IMR-90 (cell line): ENCODE results near the gene TNPO1. TPM values are rescaled to one million over a fixed set of nuclear protein-coding genes. Genes with fewer than 3 reads are reported as not detected.

Experiments used
- ATAC-seq: fragments of 200-7000 bp; cut with Tn5 transposase; 2 replicates; pipeline ENCODE4 v1.9.1; 2020; ENCODE audit warnings: low read depth, mild to moderate bottlenecking, moderate library complexity
- BruUV-seq: library from RNA; stranded (reverse); fragments of 400-500 nt; replicated peaks from 2 replicates; lab custom pipeline; 2021; lab: Mats Ljungman, UMichigan
- CTCF ChIA-PET: fragments of 300-600 bp; formaldehyde crosslinking; extraction: SDS; loops from one replicate; lab custom pipeline; 2021; ENCODE audit warnings: antibody characterized with exemption; lab: Yijun Ruan, JAX
- POLR2A ChIA-PET: fragments of 300-600 bp; sonication (Branson Sonifier 250); formaldehyde crosslinking; loops from one replicate; lab custom pipeline; 2022; ENCODE audit warnings: antibody characterized with exemption; ENCODE audit not compliant: unreplicated experiment; lab: Charles Lee
- DNase-seq: peaks from one replicate; pipeline ENCODE4 v3.0.0; 2013
- H2AFZ ChIP-seq: replicated peaks from 2 replicates; pipeline ENCODE3; 2013; ENCODE audit warnings: low read length, mild to moderate bottlenecking; ENCODE audit not compliant: poor library complexity
- H2AK5ac ChIP-seq: 2 replicates; pipeline ENCODE4 v1.6.1; 2013; ENCODE audit warnings: low read depth, low read length, inconsistent platforms
- H2AK9ac ChIP-seq: replicated peaks from 2 replicates; pipeline ENCODE3; 2013; ENCODE audit warnings: mild to moderate bottlenecking, low read depth, low read length, moderate library complexity; ENCODE audit not compliant: poor library complexity
- H2BK120ac ChIP-seq: 2 replicates; pipeline ENCODE4 v1.6.1; 2013; ENCODE audit warnings: low read depth, low read length, inconsistent platforms
- H2BK15ac ChIP-seq: 3 replicates; pipeline ENCODE4 v1.6.1; 2013; ENCODE audit warnings: low read depth, low read length, inconsistent platforms
- H2BK20ac ChIP-seq: 2 replicates; pipeline ENCODE4 v1.6.1; 2013; ENCODE audit warnings: low read depth, mild to moderate bottlenecking, inconsistent platforms, low read length, moderate library complexity
- H2BK5ac ChIP-seq: 2 replicates; pipeline ENCODE4 v1.6.1; 2013; ENCODE audit warnings: mild to moderate bottlenecking, low read depth, low read length, inconsistent platforms; ENCODE audit not compliant: poor library complexity, severe bottlenecking
- H3K14ac ChIP-seq: replicated peaks from 2 replicates; pipeline ENCODE4 v1.6.1; 2013; ENCODE audit warnings: low read depth, low read length, inconsistent platforms
- H3K18ac ChIP-seq: 2 replicates; pipeline ENCODE4 v1.6.1; 2013; ENCODE audit warnings: low read depth, low read length, control low read depth
- H3K23ac ChIP-seq: 2 replicates; pipeline ENCODE4 v1.6.1; 2013; ENCODE audit warnings: low read depth, low read length, inconsistent platforms
- H3K27ac ChIP-seq: 2 replicates; pipeline ENCODE4 v1.5.1; 2013; ENCODE audit warnings: mild to moderate bottlenecking, control low read depth, low read length; ENCODE audit not compliant: insufficient read depth
- H3K27me3 ChIP-seq: 2 replicates; pipeline ENCODE4 v1.6.1; 2013; ENCODE audit warnings: low read length; ENCODE audit not compliant: control insufficient read depth, insufficient read depth
- H3K36me3 ChIP-seq: 2 replicates; pipeline ENCODE4 v1.6.1; 2013; ENCODE audit warnings: low read length, mixed read lengths; ENCODE audit not compliant: control insufficient read depth, insufficient read depth
- H3K4ac ChIP-seq: 2 replicates; pipeline ENCODE4 v1.6.1; 2013; ENCODE audit warnings: low read depth, low read length, inconsistent platforms
- H3K4me1 ChIP-seq: 2 replicates; pipeline ENCODE4 v1.6.1; 2013; ENCODE audit warnings: low read length, mixed read lengths; ENCODE audit not compliant: control insufficient read depth, insufficient read depth
- H3K4me2 ChIP-seq: 2 replicates; pipeline ENCODE4 v1.6.1; 2013; ENCODE audit warnings: low read depth, mild to moderate bottlenecking, control low read depth, low read length, moderate library complexity
- H3K4me3 ChIP-seq: 2 replicates; pipeline ENCODE4 v1.5.1; 2013; ENCODE audit warnings: low read depth, mild to moderate bottlenecking, control low read depth, low read length, moderate library complexity; ENCODE audit not compliant: insufficient read depth
- H3K56ac ChIP-seq: 2 replicates; pipeline ENCODE4 v1.6.1; 2013; ENCODE audit warnings: low read length, inconsistent platforms; ENCODE audit not compliant: insufficient read depth; ENCODE audit errors: extremely low read depth
- H3K79me1 ChIP-seq, 2 experiments: 2 replicates each; pipeline ENCODE4 v1.6.1; 2013; ENCODE audit warnings: low read length in 2 of 2, inconsistent platforms in 1 of 2, low read depth in 1 of 2
- H3K9ac ChIP-seq: 2 replicates; pipeline ENCODE4 v1.6.1; 2013; ENCODE audit warnings: low read depth, low read length, control low read depth
- H3K9me1 ChIP-seq: 2 replicates; pipeline ENCODE4 v1.6.1; 2013; ENCODE audit warnings: low read length, inconsistent platforms; ENCODE audit not compliant: insufficient read depth
- H3K9me3 ChIP-seq: 2 replicates; pipeline ENCODE4 v1.6.1; 2013; ENCODE audit warnings: low read length; ENCODE audit not compliant: control insufficient read depth, insufficient read depth
- H4K20me1 ChIP-seq: 2 replicates; pipeline ENCODE4 v1.6.1; 2013; ENCODE audit warnings: low read length, inconsistent platforms; ENCODE audit not compliant: insufficient read depth
- H4K5ac ChIP-seq: 2 replicates; pipeline ENCODE4 v1.6.1; 2013; ENCODE audit warnings: mild to moderate bottlenecking, low read depth, low read length, control low read depth
- H4K8ac ChIP-seq, 2 experiments: 2 replicates each; pipeline ENCODE4 v1.6.1; 2013; ENCODE audit warnings: low read depth in 2 of 2, low read length in 2 of 2, control low read depth in 1 of 2, inconsistent platforms in 1 of 2
- H4K91ac ChIP-seq: 2 replicates; pipeline ENCODE4 v1.6.1; 2013; ENCODE audit warnings: low read depth, low read length, inconsistent platforms; ENCODE audit not compliant: insufficient read depth
- BHLHE40 ChIP-seq: fragments of 150-350 bp; IDR thresholded peaks from 2 replicates; pipeline ENCODE4 v1.6.1; 2016; ENCODE audit warnings: mild to moderate bottlenecking, low read depth, low read length
- CEBPB ChIP-seq: IDR thresholded peaks from 2 replicates; pipeline ENCODE4 v1.6.1; 2012; ENCODE audit warnings: low read depth, low read length, improper control_type of control experiment
- CHD1 ChIP-seq: IDR thresholded peaks from 2 replicates; pipeline ENCODE4 v1.6.1; 2012; ENCODE audit warnings: low read depth, low read length, improper control_type of control experiment
- CTCF ChIP-seq: conservative IDR thresholded peaks from 2 replicates; pipeline ENCODE4 v1.5.1; 2012; ENCODE audit warnings: mild to moderate bottlenecking, low read depth, low read length, improper control_type of control experiment
- ELK1 ChIP-seq: fragments of 150-350 bp; IDR thresholded peaks from 2 replicates; pipeline ENCODE4 v1.6.1; 2016; ENCODE audit warnings: low read depth, mild to moderate bottlenecking, low read length, moderate library complexity, borderline replicate concordance
- FOS ChIP-seq: fragments of 150-350 bp; IDR thresholded peaks from 2 replicates; pipeline ENCODE4 v1.6.1; 2016; ENCODE audit warnings: low read depth, low read length
- MAFK ChIP-seq: IDR thresholded peaks from 2 replicates; pipeline ENCODE4 v1.6.1; 2012; ENCODE audit warnings: low read depth, low read length, improper control_type of control experiment
- MAZ ChIP-seq: IDR thresholded peaks from 2 replicates; pipeline ENCODE4 v1.6.1; 2012; ENCODE audit warnings: low read depth, mild to moderate bottlenecking, low read length, improper control_type of control experiment, moderate library complexity, borderline replicate concordance
- MXI1 ChIP-seq: IDR thresholded peaks from 2 replicates; pipeline ENCODE4 v1.6.1; 2012; ENCODE audit warnings: low read depth, mild to moderate bottlenecking, low read length, moderate library complexity, borderline replicate concordance
- NFE2L2 ChIP-seq: fragments of 150-350 bp; IDR thresholded peaks from 2 replicates; pipeline ENCODE4 v1.6.1; 2016; ENCODE audit warnings: low read depth, mild to moderate bottlenecking, low read length
- POLR2A ChIP-seq: IDR thresholded peaks from 2 replicates; pipeline ENCODE4 v1.6.1; 2012; ENCODE audit warnings: mild to moderate bottlenecking, low read depth, low read length
- RAD21 ChIP-seq: IDR thresholded peaks from 2 replicates; pipeline ENCODE4 v1.6.1; 2012; ENCODE audit warnings: low read length, improper control_type of control experiment
- RCOR1 ChIP-seq: IDR thresholded peaks from 2 replicates; pipeline ENCODE4 v1.6.1; 2012; ENCODE audit warnings: mild to moderate bottlenecking, low read length, improper control_type of control experiment; ENCODE audit not compliant: insufficient replicate concordance
- RFX5 ChIP-seq: IDR thresholded peaks from 2 replicates; pipeline ENCODE4 v1.8.0; 2012; ENCODE audit warnings: low read depth, mild to moderate bottlenecking, low read length, moderate library complexity
- SMC3 ChIP-seq: fragments of 150-350 bp; IDR thresholded peaks from 2 replicates; pipeline ENCODE4 v1.6.1; 2016; ENCODE audit warnings: low read depth, mild to moderate bottlenecking, antibody characterized with exemption, low read length, moderate library complexity
- USF2 ChIP-seq: fragments of 150-350 bp; IDR thresholded peaks from 2 replicates; pipeline ENCODE4 v1.6.1; 2017; ENCODE audit warnings: mild to moderate bottlenecking, antibody characterized with exemption, low read length, low read depth
- WGBS, 2 experiments: methylation state at CpG; one replicate each; pipeline versions ENCODE4 v1.1.5 to v1.1.7; 2013; ENCODE audit warnings: missing lambda C conversion rate in 2 of 2; ENCODE audit not compliant: insufficient read length in 1 of 2; ENCODE audit errors: extremely low coverage in 2 of 2; 5-methylcytosine and 5-hydroxymethylcytosine counted together
- dilution Hi-C: fragments of 300-500 bp; cut with HindIII; formaldehyde crosslinking; loops from one replicate; pipeline ENCODE4 v1.14.3; 2018; ENCODE audit warnings: low sequenced_read_pairs; ENCODE audit not compliant: unreplicated experiment
- in situ Hi-C: fragments of 300-500 bp; cut with MboI; formaldehyde crosslinking; loops from 3 replicates; pipeline ENCODE4 v1.14.3; 2019; ENCODE audit warnings: low sequenced_read_pairs, inconsistent platforms, mixed read lengths
- intact Hi-C: fragments of 100-400 bp; cut with micrococcal nuclease; formaldehyde crosslinking; loops from 2 replicates; pipeline ENCODE4 v1.10.0; 2022
- polyA plus RNA-seq, 3 experiments: library from polyadenylated mRNA; depleted of rRNA; stranded (reverse); fragments of >200 nt; gene quantifications; 2 replicates each; pipeline ENCODE4 v1.2.3, GENCODE V29; 2012; ENCODE audit warnings: low replicate concordance in 1 of 3
- total RNA-seq: library from RNA; depleted of rRNA; stranded (reverse); fragments of >200 nt; gene quantifications from 2 replicates; pipeline ENCODE4 v1.2.3, GENCODE V29; 2012

Gene TNPO1
- total and polyA plus RNA-seq, 2 of the 4 experiments (the other 2 are of a cell fraction): 45.5 to 400 TPM

- no TSS peak for BruUV-seq
- H3K36me3 ChIP-seq: peaks cover 52% of the 10 kb centered on the region
Measured at GRCh38 chr5:72885824-72886223, 69.4 kb downstream of the TNPO1 start.

More at GRCh38 chr5:72885824-72886223, 69.4 kb downstream of the TNPO1 start:
- Histone ChIP-seq H3K9me1 (peaks cover 6% of the 10 kb centered on the region), H4K5ac (no peak overlapping the region), H3K4me1 (no peaks in the 10 kb centered on the region; the same call in 1 of the 2 replicates), H4K20me1 (peaks cover 19% of the 10 kb centered on the region; the same call in 1 of the 2 replicates), H3K18ac (no peak overlapping the region), H4K91ac (no peak overlapping the region), H2BK15ac (no peak overlapping the region), H2AK5ac (no peak overlapping the region), H2BK20ac (no peak overlapping the region), H2BK5ac (no peak overlapping the region), H3K14ac (no peak overlapping the region), H2AFZ (no peak overlapping the region), H3K79me1 (peaks cover 29 to 55% of the 10 kb centered on the region in 2 experiments), H4K8ac (no peak overlapping the region), H2BK120ac (no peak overlapping the region), H3K27me3 (no peaks in the 10 kb centered on the region), H3K9ac (no peak overlapping the region), H2AK9ac (no peak overlapping the region), H3K23ac (no peak overlapping the region), H3K27ac (no peak overlapping the region), H3K4ac (no peak overlapping the region), H3K56ac (no peak overlapping the region), H3K4me2 (no peak overlapping the region), H3K9me3 (no peaks in the 10 kb centered on the region), H3K4me3 (no peak overlapping the region)
- intact Hi-C loops: no loop called here
- in situ Hi-C loops: no loop called here
- dilution Hi-C loops: no loop called here
- ATAC-seq (no peak), DNase-seq (no peak)
- POLR2A ChIA-PET: no interaction called here
- WGBS, 2 experiments: no CpG with 5 or more reads among the region's 4 CpGs
- TF ChIP-seq MAFK: no peak
- no peak for TF ChIP-seq MAZ
- TF ChIP-seq RFX5: no peak
- no peak for TF ChIP-seq BHLHE40
- TF ChIP-seq CEBPB: no peak
- TF ChIP-seq POLR2A: no peak
- no peak for TF ChIP-seq NFE2L2
- no peak for TF ChIP-seq CHD1
- TF ChIP-seq CTCF: no peak
- no peak for TF ChIP-seq RAD21
- TF ChIP-seq MXI1: no peak
- no peak for TF ChIP-seq SMC3
- no peak for TF ChIP-seq FOS
- no peak for TF ChIP-seq RCOR1
- no peak for TF ChIP-seq USF2
- TF ChIP-seq ELK1: no peak
- CTCF ChIA-PET: interaction anchor here (1.4 kb wide), 1 partner anchor 12 kb away, joined by 3 read pairs; no protein-coding TSS in a partner anchor
